Activated gamma-delta T cell (primary cell): Measurements from ENCODE around the gene TNFRSF14.
"Not testable (repeated sequence)": the region's sequence is repeated elsewhere in the genome, so short reads cannot be mapped to it uniquely, and the experiment has no call there.

Source experiments
- DNase-seq: peaks from one replicate; lab custom pipeline; 2025; lab: John Stamatoyannopoulos, UW

TNFRSF14 gene

DNA sequence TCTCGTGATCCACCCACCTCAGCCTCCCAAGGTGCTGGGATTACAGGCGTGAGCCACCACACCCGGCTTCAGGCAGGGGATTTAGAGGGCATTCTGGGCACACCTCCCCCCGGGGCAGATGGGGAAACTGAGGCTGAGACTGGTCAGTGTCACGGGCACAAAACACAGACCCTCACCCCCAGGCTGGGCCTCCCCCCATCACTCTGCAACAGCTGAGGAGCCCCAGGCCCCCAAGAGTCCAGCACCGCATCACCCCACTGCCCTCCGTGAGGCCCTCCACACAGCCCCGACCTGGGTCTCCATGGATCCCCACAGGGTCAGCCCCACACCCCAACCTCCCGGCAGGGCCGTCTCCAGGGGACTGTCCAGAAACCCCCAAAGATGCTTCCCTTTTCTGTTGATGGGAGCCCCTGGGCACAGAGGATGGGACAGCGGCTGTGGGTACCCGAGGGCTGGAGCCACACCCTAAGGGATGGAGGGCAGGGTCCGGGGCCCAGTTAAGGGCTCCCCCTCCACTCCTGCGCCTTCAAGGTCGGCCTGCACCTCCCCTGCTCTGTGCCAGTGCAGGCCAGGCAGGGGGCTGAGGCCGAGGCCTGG, 11.0 kb downstream of the TNFRSF14 start:
- no peak for DNase-seq

GRCh38 chr1:2568187-2568816, 12.1 kb downstream of the TNFRSF14 start:
- DNase-seq, result not testable (repeated sequence)

- no peak for DNase-seq
Measured at GRCh38 chr1:2569060-2569459, 12.9 kb downstream of the TNFRSF14 start.

DNA sequence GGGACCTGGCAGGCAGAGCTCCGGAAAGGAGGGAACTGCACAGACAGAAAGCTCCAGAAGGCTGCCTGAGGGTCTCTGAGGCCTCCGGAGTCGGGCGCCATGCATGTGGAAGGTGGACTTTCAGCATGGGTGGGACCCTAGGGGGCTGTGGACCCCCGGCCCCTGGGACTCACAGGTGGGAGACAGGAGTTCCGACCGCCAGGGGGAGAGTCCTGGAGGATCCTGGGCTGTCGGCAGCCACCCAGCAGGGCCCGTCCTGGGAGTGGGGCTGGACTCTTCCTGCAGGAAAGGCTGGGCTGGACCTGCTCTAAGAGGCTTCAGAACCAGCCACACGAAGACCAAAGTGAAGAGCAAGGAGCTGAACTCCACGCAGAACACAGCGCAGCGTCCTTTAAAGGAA, 13.5 kb downstream of the TNFRSF14 start:
- not testable (repeated sequence) for DNase-seq

DNA sequence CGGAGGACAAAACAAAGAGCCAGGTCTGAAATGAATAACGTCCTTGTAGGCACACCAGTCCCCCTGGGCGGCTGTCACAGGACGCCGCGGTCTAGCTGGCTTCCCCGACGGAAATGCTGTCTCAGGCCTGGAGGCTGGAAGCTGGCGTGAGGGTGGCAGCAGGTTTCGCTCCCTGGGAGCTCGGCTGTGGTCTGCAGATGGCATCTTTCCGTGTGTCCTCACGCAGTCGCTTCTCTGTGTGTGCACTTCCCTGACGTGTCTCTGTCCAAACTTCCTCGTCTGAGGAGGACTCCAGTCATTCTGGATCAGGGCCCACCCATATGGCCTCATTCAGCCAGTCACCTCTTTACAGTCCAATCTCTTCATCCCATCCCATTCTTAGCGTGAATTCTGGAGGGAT, 14.2 kb downstream of the TNFRSF14 start:
- no peak for DNase-seq

DNA sequence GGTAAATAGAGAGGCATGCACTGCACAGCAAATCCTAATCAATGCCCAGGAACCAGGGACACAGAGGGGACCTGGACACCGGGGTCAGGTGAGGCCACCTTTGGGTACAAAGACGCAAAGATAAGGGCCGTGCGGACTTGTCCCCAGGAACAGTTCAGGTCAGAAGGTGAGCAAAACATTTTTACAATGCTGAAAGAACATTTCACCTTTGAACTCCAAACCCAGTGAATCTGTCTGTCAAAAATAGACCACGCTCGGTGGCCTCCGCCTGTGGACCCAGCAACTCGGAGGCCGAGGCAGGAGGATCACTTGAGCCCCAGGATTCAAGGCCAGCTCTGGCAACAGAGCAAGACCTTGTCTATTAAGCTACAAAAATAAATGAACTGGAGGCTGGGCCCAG, 15.2 kb downstream of the TNFRSF14 start:
- DNase-seq, result no peak

GRCh38 chr1:2573250-2573920, 17.2 kb downstream of the TNFRSF14 start:
- no peak for DNase-seq

DNA sequence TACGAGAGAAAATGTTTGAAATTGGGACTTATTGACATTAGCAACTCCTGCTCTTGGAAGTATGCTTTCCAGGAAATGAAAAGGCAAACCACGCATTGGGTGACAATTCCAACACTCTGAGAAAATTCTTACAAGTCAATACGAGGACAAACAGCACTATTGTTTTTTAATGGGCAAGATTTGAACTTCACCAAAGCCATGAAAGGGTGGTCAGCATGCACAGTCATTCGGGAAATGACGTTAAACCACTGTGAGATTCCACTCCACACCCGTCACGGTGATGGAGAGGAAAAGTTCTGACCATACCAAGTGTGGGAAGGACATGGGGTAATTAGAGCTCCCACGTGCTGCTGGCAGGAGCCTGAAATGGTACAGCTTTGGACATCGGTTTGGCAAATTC, 18.2 kb downstream of the TNFRSF14 start:
- DNase-seq, result no peak

GRCh38 chr1:2575801-2576663, 19.9 kb downstream of the TNFRSF14 start:
- DNase-seq, result no peak

DNA sequence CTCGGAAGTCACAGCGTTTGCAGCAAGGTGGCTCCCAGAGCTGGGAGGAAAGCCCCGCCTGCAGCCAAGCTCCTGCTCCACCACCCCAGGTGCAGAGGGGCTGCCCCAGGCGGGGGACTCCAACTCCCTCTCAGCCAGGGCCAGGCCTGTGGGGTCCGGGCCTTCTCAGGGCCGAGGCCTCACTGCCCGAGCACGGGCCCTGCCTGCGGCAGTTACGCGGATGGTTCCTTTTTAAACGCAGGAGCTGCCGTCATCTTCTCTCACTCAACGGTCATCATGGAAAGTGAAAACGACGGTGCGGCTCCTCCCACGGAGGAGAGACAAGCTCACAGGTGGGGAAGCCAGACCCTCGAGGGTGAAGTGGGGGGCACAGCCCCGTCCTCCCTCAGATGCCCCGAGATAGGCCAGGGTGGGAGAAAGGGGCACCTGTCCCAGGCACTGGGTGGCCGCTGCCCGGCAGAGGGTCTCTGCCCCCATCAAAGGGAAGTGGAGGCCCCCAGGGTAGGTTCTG, 21.4 kb downstream of the TNFRSF14 start:
- not testable (repeated sequence) for DNase-seq

GRCh38 chr1:2578758-2579118, 22.6 kb downstream of the TNFRSF14 start:
- no peak for DNase-seq

GRCh38 chr1:2580691-2581090, 24.5 kb downstream of the TNFRSF14 start:
- DNase-seq, result no peak

GRCh38 chr1:2582391-2582790, 26.2 kb downstream of the TNFRSF14 start:
- DNase-seq, result no peak

DNA sequence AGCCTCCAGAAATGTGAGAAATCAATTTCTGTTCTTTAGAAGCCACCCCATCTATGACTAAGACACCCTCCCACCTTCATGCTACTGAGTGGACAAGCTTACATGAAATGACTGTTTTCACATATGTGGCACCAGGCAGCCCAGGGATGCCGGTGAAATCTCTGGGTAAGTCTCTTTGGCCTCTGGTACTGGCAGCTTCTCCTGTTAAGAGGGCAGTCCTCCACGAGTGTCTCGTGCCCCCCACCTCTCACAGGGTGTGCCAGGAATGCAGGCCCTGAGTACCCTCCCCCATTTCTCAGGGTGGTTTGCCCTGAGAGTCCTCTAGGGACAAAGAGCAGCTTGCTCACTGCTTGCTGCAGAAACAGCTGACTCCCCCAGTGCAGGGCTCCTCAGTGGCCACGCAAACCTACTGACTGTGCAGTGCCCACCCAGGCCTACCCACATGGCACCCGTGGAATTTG, 27.2 kb downstream of the TNFRSF14 start:
- DNase-seq, result no peak

DNA sequence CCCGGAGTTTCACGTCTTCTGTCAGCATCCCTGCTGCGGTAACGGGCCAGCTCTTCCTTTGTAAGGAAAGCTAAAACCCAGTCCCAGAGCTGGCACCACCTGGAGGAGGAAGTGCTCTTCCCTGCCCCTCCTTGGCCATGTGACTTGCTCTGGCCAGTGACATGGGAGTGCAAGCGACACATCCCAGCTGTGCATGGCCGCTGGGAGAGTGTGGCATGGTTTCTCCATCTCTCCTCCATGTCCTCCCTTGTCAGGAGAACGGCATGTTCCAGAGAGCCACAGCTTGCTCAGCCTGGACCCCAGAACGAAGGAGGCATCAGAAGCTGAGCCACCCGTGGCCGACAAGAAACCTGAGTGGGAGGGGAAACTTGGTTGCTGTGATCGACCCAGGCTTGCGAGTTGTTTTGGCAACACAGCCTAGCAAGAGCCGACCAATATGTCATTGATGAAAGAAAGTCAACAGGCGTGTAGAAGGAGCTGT, 27.7 kb downstream of the TNFRSF14 start:
- no peak for DNase-seq

- DNase-seq, result no peak
Measured at GRCh38 chr1:2584686-2585317, 28.6 kb downstream of the TNFRSF14 start.

- DNase-seq, result peak; percentile 40
Measured at GRCh38 chr1:2585318-2586092, 29.3 kb downstream of the TNFRSF14 start.

- DNase-seq, result peak; percentile 99
Measured at GRCh38 chr1:2586154-2587070, 30.2 kb downstream of the TNFRSF14 start, which contains the start of gene PRXL2B. PRXL2B (plus strand) TSS chr1:2586777; CDS start chr1:2586886, 109 bp downstream.

DNA sequence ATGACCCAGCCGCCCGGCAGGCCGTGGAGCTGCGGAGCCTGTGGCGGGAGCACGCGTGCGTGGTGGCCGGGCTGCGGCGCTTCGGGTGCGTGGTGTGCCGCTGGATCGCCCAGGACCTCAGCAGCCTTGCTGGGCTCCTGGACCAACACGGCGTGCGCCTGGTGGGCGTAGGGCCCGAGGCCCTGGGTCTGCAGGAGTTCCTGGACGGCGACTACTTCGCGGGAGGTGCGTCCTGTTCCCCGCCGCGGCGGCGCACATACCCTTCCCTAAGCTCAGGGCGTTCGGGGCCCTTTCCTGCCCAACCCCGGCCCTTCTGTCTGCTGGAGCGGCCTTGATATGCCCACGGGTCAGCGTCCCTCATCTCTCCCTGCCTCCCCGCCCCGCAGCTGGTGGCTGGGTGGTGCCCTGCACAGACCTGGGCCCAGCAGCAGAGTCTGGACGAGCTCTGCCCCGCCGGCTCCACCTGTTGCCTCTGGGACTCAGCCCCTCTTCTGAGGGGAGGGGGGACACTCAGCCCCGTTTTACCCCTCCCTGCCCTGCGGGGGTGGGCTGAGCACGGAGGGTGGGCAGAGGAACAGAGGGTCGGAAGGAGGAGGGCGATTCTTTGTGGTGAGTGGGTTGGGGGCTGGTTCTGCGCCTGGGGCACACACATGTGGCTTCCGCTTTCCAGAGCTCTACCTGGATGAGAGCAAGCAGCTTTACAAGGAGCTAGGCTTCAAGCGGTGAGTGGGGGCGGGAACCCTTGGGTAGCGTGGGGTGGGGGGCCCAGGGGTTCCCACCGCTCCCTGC, 31.1 kb downstream of the TNFRSF14 start:
- DNase-seq, result no peak
